Raji (cell line): Measurements from ENCODE around the gene SPATA20.

Experiments
- POLR2A ChIP-seq: IDR thresholded peaks from 2 replicates; pipeline ENCODE4 v1.6.1; 2011; ENCODE audit warnings: low read depth, low read length, control low read depth; ENCODE audit not compliant: insufficient read depth

The SPATA20 gene

DNA sequence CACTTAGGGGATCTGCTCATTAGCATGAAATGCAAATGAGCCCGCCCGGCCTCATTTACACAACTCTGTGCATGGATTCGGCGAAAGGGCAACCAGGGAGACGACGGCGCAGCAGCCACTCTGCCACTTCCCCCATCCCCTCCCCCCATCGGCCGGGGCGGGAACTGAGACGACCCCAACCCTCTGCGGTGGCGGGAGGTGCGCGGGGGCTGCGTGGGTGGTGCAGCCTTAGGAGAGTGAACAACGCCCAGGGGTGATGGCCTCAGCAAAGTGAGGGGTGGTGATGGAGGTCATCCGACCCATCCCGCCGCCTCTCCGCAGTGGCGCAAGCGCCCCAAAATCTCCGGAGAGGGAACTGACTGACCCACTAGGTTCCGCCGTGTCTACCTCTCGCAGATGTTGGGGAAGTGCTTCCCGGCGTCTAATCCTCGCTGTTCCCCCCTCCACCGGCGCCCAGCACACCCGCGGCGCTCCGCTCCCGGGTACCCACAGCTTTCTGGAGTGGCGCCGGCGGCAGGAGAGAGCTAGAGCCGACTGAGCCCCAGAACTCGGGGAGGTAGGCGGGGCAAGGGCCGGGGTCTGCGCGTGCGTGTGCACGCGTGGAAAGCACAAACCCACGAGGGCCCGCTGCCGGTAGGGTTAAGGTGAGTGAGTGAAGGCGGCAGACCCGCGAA, 12.1 kb downstream of the SPATA20 start:
- no peak for TF ChIP-seq POLR2A

DNA sequence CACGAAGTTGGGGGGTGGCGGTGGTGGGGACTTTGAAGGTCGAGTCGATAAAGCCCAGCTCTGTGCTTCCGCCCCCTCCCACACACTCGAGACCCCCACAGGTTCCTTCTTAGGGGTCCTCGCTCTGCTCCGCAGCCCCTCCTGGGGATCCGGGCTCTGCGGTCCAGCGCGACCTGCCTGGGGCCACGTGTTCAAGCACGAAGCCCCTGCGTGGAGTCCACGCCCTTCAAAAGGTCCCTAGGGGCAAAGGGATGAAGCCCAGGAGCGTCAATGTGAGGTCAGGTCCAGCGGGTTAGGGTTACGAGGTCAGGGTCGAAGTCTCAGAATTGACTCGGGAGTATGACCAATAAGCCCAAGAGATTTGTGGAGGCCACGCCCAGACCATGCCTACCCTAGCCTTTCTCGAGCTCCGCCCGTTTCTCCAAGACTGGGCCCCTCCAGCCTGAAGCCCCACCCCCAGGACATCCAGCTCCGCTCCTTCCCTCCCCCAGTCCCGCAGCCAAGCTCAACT, 12.8 kb downstream of the SPATA20 start:
- TF ChIP-seq POLR2A = no peak

DNA sequence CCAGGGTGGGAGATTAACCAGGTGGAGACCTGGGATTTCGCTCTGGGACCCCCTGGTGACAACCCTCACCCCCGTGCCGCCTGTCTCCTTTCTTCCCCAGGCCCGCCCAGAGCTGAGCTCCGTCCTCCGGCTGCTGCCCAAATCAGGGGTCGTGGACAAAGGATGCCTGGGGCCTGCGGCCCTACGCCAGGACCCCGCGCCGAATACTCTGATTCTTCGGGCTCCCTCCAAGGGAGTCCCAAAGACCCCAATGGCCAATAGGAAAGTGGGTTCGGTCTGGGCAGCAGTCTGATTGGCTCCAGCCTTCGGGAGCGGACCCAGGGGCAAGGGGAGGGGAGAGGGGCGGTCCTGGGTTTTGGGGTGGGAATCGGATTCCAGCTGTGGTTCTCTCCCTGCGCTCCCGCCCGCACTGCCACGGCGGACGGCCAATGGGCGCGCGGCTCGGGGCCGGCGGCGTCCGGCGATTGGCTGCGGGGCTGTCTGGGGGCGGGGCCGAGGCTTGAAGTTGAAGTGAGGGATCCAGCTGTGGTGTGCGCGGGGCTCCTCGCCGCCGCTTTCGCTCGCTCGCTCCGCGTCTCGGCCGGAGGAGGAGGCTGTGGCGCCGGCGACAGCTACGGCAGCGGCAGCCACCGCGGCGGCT, 13.3 kb downstream of the SPATA20 start, which contains the start of gene CACNA1G:
Gene CACNA1G (plus strand): TSS at position 531 of the 640 bp plus-strand sequence. CDS start 745 bp downstream, outside the sequence.
- TF ChIP-seq POLR2A = no peak

DNA sequence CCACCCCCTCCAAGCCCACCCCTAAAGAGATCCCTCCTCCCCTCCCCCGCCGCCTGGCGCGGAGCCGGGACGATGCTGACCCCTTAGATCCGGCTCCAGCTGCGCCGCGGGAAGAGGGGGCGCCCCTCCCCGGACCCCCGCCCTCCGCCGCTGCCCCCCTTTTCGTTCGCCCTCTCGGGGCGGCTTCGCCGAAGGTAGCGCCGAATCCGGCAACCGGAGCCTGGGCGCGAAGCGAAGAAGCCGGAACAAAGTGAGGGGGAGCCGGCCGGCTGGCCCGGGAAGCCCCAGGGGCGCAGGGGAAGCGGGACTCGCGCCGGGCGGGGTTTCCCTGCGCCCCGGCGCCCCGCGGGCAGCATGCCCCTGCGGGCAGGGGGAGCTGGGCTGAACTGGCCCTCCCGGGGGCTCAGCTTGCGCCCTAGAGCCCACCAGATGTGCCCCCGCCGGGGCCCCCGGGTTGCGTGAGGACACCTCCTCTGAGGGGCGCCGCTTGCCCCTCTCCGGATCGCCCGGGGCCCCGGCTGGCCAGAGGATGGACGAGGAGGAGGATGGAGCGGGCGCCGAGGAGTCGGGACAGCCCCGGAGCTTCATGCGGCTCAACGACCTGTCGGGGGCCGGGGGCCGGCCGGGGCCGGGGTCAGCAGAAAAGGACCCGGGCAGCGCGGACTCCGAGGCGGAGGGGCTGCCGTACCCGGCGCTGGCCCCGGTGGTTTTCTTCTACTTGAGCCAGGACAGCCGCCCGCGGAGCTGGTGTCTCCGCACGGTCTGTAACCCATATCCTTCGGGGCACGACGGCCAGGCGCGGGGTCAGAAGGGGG, 14.2 kb downstream of the SPATA20 start:
- no peak for TF ChIP-seq POLR2A

DNA sequence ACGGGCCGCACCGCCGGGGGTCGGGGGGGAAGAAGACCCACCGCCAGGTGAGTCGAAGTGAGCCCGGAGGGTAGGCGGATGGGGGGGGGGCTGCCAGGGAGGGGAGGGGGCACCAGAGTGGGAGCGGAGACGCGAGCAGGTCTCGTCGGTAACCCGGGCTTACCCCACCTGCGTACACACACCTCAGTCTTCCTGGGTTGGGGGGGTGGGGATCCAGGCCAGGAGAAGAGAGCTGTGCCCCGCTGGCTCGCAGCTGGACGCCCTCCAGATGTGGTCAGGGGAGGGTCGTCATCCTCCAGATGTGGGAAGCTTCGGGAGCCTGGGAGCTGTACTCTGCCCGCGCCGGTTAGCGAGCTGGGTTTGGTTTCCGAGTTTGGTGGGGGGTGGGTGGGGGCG, 14.8 kb downstream of the SPATA20 start:
- TF ChIP-seq POLR2A = no peak

DNA sequence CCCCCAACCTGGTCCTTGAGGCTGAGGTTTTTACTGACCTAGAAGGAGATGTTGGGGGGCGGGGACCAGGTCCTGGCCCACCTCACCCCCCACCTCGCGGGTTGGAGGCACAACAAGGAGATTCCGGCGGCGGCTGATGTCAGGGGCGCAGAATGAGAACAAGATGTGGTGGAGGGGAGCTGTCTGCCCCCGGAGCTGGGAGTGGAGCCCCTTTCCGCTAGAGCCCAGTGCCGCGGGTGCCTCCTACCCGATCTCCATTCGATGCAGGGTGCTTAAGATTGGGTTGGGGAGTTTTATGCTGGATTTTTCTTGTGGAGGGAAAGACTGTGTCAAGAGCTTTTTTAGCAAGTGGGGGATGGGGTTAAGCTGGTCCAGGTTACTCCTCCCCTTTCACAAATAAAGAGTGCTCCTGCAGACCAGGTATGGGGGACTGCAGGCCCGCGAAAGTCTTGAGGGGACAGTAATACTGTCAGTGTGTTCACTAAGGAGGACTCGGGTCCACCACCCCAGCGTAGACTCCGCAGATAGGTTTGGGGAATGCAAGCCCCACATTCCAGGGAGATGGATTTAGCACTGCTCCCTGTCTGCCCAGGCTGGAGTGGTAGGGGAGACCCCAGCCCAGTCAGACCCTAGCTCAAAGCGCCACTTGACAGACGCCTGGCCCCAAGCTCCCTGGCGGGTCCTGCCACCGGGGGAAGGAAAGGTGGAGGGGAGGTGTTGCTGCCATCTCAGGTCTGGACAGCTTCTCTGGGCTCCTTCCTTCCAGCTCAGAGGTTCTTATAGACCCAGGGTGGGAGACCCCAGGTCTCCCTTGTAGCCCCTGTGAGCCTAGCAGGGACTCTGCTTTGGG, 15.5 kb downstream of the SPATA20 start:
- no peak for TF ChIP-seq POLR2A

DNA sequence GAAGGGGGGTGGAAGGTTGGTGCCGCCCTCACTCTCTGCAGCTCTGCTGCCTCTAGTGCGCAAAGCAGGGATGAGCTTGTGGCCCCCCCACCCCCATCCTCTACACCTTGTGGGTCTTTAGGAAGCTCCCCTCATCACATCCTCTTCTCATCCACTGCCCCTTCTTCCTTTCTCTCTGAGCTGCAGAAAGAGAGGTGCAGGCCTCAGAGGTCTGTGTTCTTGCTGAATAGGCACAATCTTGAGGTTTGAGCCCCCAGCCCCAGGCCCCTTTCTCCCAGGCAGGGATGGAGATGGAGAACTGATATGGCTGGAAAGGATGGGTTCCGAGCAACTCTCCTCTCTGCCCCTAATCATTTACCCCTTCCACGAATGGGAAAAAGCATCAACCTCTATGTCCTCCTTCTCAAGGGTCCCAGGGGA, 16.1 kb downstream of the SPATA20 start:
- TF ChIP-seq POLR2A = no peak

DNA sequence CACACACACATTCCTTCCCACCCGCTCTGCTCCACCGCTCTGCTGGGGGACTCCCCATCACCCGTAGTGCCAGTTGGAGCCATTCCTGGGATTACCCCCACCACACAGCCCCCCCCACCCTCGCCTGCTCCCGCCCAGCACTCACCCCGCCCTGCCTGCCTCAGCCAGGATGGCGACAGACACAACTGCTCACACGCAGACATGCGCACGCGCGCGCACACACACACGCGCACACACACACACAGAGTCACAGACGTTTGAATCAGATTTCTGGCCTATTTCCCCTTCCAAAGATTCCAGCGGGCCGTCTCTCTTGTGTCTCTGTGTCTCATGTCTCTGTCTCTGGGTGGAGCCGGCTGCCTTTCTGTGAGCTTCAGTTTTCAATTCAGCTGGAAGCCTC, 17.9 kb downstream of the SPATA20 start:
- TF ChIP-seq POLR2A = no peak

DNA sequence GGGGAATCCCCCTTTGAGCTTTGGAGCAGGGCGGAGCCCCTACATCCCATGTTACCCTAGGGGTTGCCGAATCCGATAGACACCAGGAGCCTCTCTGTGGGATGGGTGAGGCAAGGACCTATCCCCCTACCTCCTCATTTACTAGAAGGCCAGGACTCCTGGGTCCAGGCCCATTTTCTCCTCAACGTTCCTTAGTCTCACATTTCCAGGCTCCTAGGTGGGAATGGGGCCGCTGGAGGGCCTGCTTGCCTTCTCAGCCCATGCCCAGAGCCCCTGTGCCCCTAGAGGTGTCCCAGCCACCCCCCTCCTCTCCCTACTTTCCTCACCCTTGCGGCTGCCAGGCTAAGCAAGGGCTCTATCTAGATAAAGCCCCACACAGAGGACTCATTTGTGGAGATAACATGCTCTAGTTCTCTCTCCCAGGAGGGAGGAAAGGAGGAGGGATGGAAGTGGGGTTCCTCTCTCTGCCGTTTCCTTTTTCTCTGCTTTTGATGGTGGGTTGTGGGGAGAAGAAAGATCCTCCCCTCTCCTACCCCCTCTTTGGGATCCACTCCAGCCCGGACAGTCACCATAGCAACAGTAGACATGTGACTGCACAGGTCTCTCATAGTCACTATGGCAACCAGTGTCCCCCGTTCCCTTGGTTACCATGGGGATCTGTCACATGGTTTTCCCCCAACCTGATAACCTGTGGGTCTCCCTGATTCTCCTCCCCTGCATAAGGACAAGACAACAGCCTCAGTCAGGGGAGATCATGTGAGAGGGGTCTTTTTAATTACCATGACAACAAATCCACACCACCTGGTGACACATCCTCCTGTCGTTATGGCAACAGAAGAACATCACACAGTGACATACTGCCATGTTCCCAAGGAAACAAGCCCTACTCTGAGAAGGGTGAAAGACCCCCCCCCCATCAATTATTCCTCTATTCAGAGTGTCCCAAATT, 18.7 kb downstream of the SPATA20 start:
- no peak for TF ChIP-seq POLR2A

DNA sequence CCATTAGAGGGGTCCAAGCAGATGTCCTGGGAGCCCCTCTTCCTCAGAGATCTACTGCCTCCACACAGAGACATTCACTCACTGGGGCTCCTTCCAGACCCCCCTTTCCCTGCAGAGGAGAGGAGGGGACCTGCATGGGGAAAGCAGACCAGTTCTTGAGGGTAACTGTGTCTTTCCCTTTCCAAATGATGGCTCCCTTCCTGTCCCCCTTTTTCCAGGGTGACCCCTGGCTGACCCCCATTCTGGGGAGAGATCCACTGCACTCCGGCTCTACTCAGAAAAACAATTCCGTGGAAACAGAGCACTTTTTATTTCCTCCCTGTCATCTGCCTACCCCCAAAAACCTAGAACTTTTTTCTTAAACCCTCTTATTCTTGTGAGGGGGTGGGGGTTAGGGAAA, 19.9 kb downstream of the SPATA20 start:
- TF ChIP-seq POLR2A = no peak

DNA sequence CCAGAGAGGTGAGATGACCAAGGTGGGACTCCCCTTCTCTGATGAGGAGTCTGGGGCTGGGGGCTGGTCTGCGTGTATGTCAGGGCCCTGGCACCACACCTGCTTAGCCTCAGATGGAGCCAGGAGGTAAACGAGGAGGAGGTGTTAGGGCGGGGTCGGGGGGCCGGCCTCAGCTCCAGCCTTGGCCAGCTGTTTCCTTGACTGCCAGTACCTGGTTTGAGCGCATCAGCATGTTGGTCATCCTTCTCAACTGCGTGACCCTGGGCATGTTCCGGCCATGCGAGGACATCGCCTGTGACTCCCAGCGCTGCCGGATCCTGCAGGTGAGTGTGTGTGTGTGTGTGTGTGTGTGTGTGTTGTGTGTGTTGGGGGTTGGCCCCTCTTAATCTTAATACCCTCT, 21.7 kb downstream of the SPATA20 start:
- TF ChIP-seq POLR2A = no peak

DNA sequence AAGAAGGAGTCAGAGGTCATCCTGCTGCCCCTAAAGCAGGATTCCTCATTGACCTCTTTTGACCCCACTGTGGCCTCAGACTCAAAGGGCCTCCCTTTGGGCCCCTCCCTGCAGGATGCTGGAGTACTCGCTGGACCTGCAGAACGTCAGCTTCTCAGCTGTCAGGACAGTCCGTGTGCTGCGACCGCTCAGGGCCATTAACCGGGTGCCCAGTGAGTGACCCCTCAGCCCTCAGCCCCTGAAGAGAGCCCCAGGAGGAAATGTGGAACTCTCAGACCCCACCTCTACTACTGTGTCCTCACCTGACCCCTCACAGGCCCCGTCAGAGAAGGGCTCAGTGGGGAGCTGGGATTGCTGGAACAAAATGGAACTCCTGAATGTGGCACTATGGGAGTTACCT, 22.6 kb downstream of the SPATA20 start:
- TF ChIP-seq POLR2A = no peak

DNA sequence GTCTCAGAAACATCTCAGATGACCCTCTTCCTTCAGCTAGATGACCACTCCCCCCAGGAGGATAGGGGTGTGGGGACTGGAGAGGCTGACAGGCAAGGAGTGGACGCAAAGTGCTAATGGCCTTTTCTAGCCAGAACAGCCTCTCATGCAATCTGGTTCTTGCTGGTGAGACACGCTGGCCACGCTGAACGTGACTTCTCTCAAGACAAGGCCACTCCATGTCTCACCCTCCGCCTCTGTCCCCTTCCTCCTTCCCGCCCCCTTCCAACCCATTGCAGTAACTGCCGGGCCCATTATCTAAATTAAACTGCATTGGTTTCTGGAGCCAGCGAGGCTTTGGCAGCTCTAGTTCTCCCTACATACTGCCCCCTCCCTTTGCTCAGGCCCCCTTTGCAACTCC, 23.1 kb downstream of the SPATA20 start:
- no peak for TF ChIP-seq POLR2A

DNA sequence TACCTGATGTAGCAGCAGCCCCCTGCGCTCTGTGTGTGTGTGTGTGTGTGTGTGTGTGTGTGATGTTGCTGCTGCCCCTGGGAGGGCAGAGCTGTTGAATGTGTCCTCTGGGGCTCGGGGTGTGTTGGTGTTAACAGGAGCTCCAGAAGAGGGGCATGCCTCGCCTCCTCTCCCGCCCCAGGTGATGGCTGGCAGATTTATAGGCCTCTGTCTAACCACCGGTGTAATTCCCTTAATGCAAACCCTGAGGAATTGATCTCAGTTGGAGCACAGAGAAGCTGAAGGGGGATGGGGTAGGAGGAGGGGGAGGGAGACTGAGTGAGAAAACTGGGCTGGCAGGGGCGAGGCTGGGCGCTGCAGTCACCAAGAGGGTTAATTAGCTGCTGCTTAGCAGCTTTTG, 23.6 kb downstream of the SPATA20 start:
- TF ChIP-seq POLR2A = no peak
